ENCODE measurements around the gene TENM4.

The TENM4 gene

DNA sequence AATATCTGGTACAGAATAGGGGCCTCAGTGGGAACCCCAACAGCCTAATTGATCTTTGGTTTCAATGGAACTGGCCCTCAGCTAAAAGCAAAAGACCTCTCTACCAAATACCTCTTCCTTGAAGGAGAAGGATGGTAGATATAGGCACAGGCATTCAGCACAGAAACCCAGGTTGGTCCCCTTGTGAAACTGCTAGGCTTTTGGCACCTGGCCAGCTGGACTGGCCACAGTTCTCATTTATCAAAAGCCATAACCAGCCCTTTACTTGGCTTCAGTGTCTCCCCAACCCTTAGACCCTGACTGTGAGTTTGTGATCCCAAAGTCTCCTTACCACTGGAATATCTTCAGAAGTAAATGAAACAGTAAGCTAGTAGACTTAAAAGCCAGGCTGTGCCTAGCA is 152.9 kb downstream of the TENM4 start:
- TF ChIP-seq TAF1 (IDR thresholded peaks at IDR 0.05; ENCODE audit: borderline replicate concordance, insufficient read depth, low read length) (no peak), FOXP2 (optimal IDR thresholded peaks at IDR 0.05; ENCODE audit: borderline replicate concordance, extremely low read depth, extremely low read length, insufficient read depth) (no peak), POLR2AphosphoS5 (IDR thresholded peaks at IDR 0.05; ENCODE audit: low read depth, low read length) (no peak), SIN3A (IDR thresholded peaks at IDR 0.05; ENCODE audit: borderline replicate concordance, insufficient read depth, low read length) (no peak)
- TF ChIP-seq, protein P1, sequence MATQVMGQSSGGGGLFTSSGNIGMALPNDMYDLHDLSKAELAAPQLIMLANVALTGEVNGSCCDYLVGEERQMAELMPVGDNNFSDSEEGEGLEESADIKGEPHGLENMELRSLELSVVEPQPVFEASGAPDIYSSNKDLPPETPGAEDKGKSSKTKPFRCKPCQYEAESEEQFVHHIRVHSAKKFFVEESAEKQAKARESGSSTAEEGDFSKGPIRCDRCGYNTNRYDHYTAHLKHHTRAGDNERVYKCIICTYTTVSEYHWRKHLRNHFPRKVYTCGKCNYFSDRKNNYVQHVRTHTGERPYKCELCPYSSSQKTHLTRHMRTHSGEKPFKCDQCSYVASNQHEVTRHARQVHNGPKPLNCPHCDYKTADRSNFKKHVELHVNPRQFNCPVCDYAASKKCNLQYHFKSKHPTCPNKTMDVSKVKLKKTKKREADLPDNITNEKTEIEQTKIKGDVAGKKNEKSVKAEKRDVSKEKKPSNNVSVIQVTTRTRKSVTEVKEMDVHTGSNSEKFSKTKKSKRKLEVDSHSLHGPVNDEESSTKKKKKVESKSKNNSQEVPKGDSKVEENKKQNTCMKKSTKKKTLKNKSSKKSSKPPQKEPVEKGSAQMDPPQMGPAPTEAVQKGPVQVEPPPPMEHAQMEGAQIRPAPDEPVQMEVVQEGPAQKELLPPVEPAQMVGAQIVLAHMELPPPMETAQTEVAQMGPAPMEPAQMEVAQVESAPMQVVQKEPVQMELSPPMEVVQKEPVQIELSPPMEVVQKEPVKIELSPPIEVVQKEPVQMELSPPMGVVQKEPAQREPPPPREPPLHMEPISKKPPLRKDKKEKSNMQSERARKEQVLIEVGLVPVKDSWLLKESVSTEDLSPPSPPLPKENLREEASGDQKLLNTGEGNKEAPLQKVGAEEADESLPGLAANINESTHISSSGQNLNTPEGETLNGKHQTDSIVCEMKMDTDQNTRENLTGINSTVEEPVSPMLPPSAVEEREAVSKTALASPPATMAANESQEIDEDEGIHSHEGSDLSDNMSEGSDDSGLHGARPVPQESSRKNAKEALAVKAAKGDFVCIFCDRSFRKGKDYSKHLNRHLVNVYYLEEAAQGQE (IDR thresholded peaks at IDR 0.05; ENCODE audit: insufficient read depth in 1 of 2, low read depth in 2 of 2, low read length in 2 of 2), result no peak

DNA sequence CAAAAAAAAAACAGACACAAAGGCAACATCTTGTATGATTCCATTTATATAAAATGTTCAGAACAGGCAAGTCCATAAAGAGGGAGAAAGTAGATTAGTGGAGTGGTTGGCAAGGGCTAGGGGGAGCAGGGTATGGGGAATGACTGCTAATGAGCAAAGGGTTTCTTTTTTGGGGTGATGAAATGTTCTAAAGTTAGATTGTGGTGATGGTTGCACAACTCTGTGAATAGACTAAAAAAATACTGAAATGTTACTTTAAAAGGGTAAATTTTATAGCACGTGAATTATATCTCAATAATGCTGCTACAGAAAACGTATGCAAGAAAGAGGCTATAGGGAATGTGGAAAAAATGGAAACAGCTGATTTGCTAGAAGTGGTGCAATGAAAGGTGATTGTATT is 155.1 kb downstream of the TENM4 start:
- TF ChIP-seq TAF1 (IDR thresholded peaks at IDR 0.05; ENCODE audit: borderline replicate concordance, insufficient read depth, low read length) (no peak), SIN3A (IDR thresholded peaks at IDR 0.05; ENCODE audit: borderline replicate concordance, insufficient read depth, low read length) (no peak)

DNA sequence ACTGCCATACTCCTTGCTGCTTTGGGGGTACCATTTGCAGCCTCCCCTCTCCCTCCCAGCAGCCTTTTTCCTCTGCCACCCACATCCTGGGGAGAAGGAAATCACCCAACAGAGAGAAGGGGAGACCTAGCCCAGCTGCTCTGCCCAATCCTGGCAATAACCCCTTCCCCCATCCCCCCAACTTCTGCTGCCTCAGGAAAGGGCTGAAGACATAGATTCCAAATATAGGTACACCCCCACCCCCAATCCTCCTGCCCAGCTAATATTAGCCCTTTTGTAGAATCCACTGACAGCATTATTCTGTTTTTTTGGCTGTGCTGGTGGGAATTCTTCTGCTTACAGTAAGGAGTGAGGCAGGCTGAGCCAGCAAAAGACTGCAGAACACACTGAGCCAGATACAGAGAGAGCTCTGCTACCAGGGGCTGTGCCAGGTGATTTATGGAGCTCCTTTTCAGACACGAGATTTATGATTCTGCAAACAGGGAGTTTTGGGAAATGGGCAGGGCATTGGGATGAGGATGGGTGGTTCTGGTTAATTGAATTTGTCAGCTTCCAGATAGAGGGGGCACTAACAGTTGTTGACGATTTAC is 164.0 kb downstream of the TENM4 start:
- TF ChIP-seq SIN3A (IDR thresholded peaks at IDR 0.05; ENCODE audit: borderline replicate concordance, insufficient read depth, low read length) (no peak), POLR2AphosphoS5 (IDR thresholded peaks at IDR 0.05; ENCODE audit: low read depth, low read length) (no peak), TAF1 (IDR thresholded peaks at IDR 0.05; ENCODE audit: borderline replicate concordance, insufficient read depth, low read length) (no peak), FOXP2 (optimal IDR thresholded peaks at IDR 0.05; ENCODE audit: borderline replicate concordance, extremely low read depth, extremely low read length, insufficient read depth) (no peak)
- TF ChIP-seq, protein P1 (IDR thresholded peaks at IDR 0.05; ENCODE audit: insufficient read depth in 1 of 2, low read depth in 2 of 2, low read length in 2 of 2), result no peak

DNA sequence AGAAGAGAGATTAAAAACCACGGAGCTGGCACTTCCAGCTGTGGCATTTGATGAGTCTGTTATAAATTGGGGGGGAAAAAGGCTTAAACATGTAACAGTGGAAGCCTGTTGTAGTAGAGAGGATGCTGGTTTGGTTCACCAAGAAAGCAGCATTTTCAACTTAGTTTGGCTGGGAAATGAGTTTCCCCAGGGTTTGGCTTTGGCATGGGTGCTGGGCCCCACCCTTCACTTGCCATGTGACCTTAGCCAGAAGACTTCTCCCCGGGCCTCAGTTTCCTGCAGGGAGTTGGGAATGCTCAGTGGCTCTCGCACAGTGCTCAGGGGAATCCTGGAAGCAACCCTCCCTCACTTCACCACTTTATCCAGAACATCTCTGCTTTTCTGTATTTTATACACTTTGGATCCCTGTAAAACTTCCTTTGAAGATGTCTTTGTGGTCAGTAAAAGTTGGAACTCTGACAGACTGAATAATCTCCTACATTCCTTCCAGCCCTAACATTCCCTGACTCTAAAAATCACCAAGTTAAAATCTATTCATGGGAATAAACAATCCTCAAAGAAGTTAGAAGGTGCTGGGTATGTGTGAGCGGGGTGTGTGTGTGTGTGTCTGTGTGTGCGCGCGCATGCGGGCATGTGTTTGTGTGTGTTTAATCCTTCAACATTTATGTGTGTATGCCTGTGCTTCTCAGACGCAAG is 166.0 kb downstream of the TENM4 start:
- no peak for TF ChIP-seq SIN3A (IDR thresholded peaks at IDR 0.05; ENCODE audit: borderline replicate concordance, insufficient read depth, low read length)
- no peak for TF ChIP-seq POLR2AphosphoS5 (IDR thresholded peaks at IDR 0.05; ENCODE audit: low read depth, low read length)
- TF ChIP-seq TAF1 (IDR thresholded peaks at IDR 0.05; ENCODE audit: borderline replicate concordance, insufficient read depth, low read length), result no peak
- TF ChIP-seq, protein P1 (IDR thresholded peaks at IDR 0.05; ENCODE audit: insufficient read depth in 1 of 2, low read depth in 2 of 2, low read length in 2 of 2), result no peak
- no peak for TF ChIP-seq FOXP2 (optimal IDR thresholded peaks at IDR 0.05; ENCODE audit: borderline replicate concordance, extremely low read depth, extremely low read length, insufficient read depth)

DNA sequence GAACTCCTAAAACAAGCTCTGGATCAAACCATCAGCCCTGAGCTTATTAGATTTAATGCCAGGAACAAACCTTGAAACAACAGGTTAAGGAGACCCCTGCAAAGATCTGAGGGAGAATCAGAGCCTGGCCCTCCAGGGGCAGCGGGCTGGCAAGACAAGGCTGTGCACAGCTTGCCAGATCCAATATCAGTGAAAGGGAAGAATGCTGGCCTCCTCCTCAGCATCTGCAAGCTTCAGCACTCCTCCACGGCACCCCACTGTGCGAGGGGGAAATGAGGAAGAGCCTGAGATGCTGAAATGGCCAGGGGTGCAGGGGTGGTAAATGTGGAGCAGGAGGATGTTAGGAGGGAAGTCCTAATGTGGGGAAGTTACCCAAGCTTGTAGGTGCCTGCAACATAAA is 167.0 kb downstream of the TENM4 start:
- TF ChIP-seq POLR2AphosphoS5 (IDR thresholded peaks at IDR 0.05; ENCODE audit: low read depth, low read length) (no peak), FOXP2 (optimal IDR thresholded peaks at IDR 0.05; ENCODE audit: borderline replicate concordance, extremely low read depth, extremely low read length, insufficient read depth) (no peak), TAF1 (IDR thresholded peaks at IDR 0.05; ENCODE audit: borderline replicate concordance, insufficient read depth, low read length) (no peak)

DNA sequence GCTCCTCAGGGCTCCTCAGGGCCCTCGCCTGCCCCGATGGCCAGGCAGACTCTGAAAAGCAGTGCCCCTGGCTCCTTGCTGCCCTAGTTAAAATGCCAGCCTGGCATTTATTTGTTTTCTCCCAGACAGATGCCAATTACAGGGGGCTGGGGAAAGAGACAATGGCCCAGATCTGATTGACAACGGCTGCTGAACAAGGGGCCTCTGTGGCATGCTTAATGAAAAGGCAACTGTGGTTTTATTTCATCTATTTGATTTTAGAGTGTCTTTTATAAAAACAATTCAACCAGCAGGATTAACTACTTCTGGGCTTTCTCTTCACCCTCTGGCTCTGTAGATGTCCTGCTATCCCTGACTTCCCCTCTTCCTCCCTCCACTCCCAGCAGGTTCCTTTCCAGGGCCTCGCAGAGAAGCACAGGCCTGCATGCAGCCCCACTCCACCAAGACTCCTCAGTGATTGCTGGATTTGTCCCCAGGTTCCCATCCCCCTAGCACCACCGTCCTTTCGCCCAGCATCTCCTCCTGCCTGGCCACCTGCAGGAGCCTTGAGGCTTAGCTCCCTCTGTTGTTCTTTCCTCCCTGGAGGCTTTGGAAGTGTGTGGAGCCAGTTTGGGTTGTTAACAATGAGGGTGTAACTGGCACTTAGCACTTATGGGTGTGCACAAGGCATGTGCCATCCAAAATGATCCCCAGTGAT is 171.1 kb downstream of the TENM4 start:
- TF ChIP-seq TAF1 (IDR thresholded peaks at IDR 0.05; ENCODE audit: borderline replicate concordance, insufficient read depth, low read length) (no peak), FOXP2 (optimal IDR thresholded peaks at IDR 0.05; ENCODE audit: borderline replicate concordance, extremely low read depth, extremely low read length, insufficient read depth) (no peak)
